HG03060 (cell line): Measurements from ENCODE around the gene BPGM.
"Not testable (repeated sequence)": the region's sequence is repeated elsewhere in the genome, so short reads cannot be mapped to it uniquely, and the experiment has no call there.

ENCODE experiments used
- ATAC-seq: cut with Tn5 transposase; IDR thresholded peaks from one replicate; pipeline ENCODE4 v1.9.1; 2021; ENCODE audit warnings: low read depth, moderate number of reproducible peaks; ENCODE audit not compliant: unreplicated experiment

The BPGM gene

GRCh38 chr7:134662166-134662870 lies 15.7 kb downstream of the BPGM start:
- ATAC-seq: no peak

- ATAC-seq: no peak
Observed at GRCh38 chr7:134662871-134663205, 16.2 kb downstream of the BPGM start.

- ATAC-seq: not testable (repeated sequence)
Observed at GRCh38 chr7:134665045-134665444, 18.4 kb downstream of the BPGM start.

- no peak for ATAC-seq
Observed at GRCh38 chr7:134667899-134668298, 21.2 kb downstream of the BPGM start.

GRCh38 chr7:134669388-134669787 lies 22.7 kb downstream of the BPGM start:
- ATAC-seq: no peak

- ATAC-seq: no peak
Observed at GRCh38 chr7:134669845-134670373, 23.3 kb downstream of the BPGM start.

- no peak for ATAC-seq
Observed at GRCh38 chr7:134671609-134672008, 25.0 kb downstream of the BPGM start.

GRCh38 chr7:134674424-134674823 lies 27.8 kb downstream of the BPGM start:
- no peak for ATAC-seq

GRCh38 chr7:134676743-134677142 lies 30.1 kb downstream of the BPGM start:
- no peak for ATAC-seq

GRCh38 chr7:134678115-134678514 lies 31.5 kb downstream of the BPGM start:
- ATAC-seq: no peak

GRCh38 chr7:134679006-134679405 lies 32.4 kb downstream of the BPGM start:
- no peak for ATAC-seq

- no peak for ATAC-seq
Observed at GRCh38 chr7:134684165-134684564, 37.5 kb downstream of the BPGM start.

- ATAC-seq: no peak
Observed at GRCh38 chr7:134685250-134685649, 38.6 kb downstream of the BPGM start.

GRCh38 chr7:134686786-134687185 lies 40.1 kb downstream of the BPGM start:
- ATAC-seq: no peak

GRCh38 chr7:134689550-134689949 lies 42.9 kb downstream of the BPGM start:
- not testable (repeated sequence) for ATAC-seq

- ATAC-seq: no peak
Observed at GRCh38 chr7:134690016-134690415, 43.4 kb downstream of the BPGM start.

GRCh38 chr7:134690614-134691504 lies 44.2 kb downstream of the BPGM start:
- ATAC-seq: no peak

- no peak for ATAC-seq
Observed at GRCh38 chr7:134691546-134692343, 45.1 kb downstream of the BPGM start.

- ATAC-seq: no peak
Observed at GRCh38 chr7:134692344-134692705, 45.7 kb downstream of the BPGM start.

- no peak for ATAC-seq
Observed at GRCh38 chr7:134693256-134693655, 46.6 kb downstream of the BPGM start.

- no peak for ATAC-seq
Observed at GRCh38 chr7:134694299-134694698, 47.6 kb downstream of the BPGM start.
